ENCODE results near the gene RPS16.

DNA sequence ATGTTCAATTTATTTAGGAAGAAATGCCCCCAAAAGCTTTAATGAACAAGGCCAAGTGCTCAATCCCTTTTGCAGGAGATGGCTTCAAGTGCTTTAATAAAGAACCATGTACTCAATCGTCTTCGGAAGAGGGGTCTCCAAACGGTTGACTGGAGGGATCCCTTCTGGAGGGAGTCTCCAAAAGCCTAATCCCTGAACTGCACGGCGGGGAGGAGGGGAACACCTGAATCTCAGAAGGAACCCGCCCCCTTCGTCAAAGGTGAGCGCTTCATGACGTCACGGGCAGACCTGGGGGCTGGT, 45.3 kb downstream of the RPS16 start:
- TF ChIP-seq CTCF (IDR thresholded peaks at IDR 0.05) (no peak), POLR2A (IDR thresholded peaks at IDR 0.05) (no peak)

Data from right lobe of liver (tissue), 4 donors.